A549 treated with CpdA at 1 μM for 4 hours (cell line): Measurements from ENCODE around the gene UNC45B. TPM values are rescaled to one million over a fixed set of nuclear protein-coding genes. Genes with fewer than 3 reads are reported as not detected.

ENCODE experiments used
- total RNA-seq: library from RNA; stranded (reverse); fragments of 200-300 nt; extraction: Qiagen RNA extraction; gene quantifications from 5 replicates; pipeline ENCODE4 v1.2.3, GENCODE V29; 2022; ENCODE audit warnings: low read depth

UNC45B gene
- not detected in 5 replicates for total RNA-seq

GRCh38 chr17:35147375-35147905 is at the start of gene UNC45B:
TSS of gene UNC45B (plus strand) at chr17:35147817. CDS start at chr17:35148264, 447 bp downstream.

GRCh38 chr17:35119370-35120165 is 28.0 kb upstream of the UNC45B start, which contains the start of gene RAD51D:
TSS of gene RAD51D (minus strand) at chr17:35119860. CDS start at chr17:35119613, 247 bp downstream.

GRCh38 chr17:35121315-35121714 is 26.3 kb upstream of the UNC45B start, which contains the start of gene FNDC8:
TSS of gene FNDC8 (plus strand) at chr17:35121615. CDS start at chr17:35121694, 79 bp downstream.

GRCh38 chr17:35141681-35142466 is 5.7 kb upstream of the UNC45B start, which contains the start of gene NLE1:
TSS of gene NLE1 (minus strand) at chr17:35142303. CDS start at chr17:35142275, 28 bp downstream.

GRCh38 chr17:35194001-35194400 is 46.4 kb downstream of the UNC45B start, which contains the start of gene SLC35G3:
TSS of gene SLC35G3 (minus strand) at chr17:35194393. CDS start at chr17:35194307, 86 bp downstream.

Other genes with a start within 250 kb of the UNC45B start
- 0.85 to 1.6 TPM (median 1.2 TPM) in 5 replicates for gene CCT6B, start 186.4 kb upstream of the UNC45B start, total RNA-seq
- 14.4 to 19.1 TPM (median 14.9 TPM) in 5 replicates for gene ZNF830, start 186.3 kb upstream of the UNC45B start, total RNA-seq
- gene LIG3, start 167.3 kb upstream of the UNC45B start, total RNA-seq: 16.2 to 22.3 TPM (median 22.1 TPM) in 5 replicates
- gene RFFL, start 84.1 kb upstream of the UNC45B start, total RNA-seq: 42.8 to 57.1 TPM (median 50.9 TPM) in 5 replicates
- 22.6 to 32.7 TPM (median 26.8 TPM) in 5 replicates for gene RAD51D, start 28.0 kb upstream of the UNC45B start, total RNA-seq
- not detected in 5 replicates for gene FNDC8, start 26.2 kb upstream of the UNC45B start, total RNA-seq
- 36.0 to 40.6 TPM (median 36.3 TPM) in 5 replicates for gene NLE1, start 5.5 kb upstream of the UNC45B start, total RNA-seq
- not detected in 5 replicates for gene SLC35G3, start 46.6 kb downstream of the UNC45B start, total RNA-seq
- 1.9 to 4.0 TPM (median 2.7 TPM) in 5 replicates for gene SLFN5, start 95.3 kb downstream of the UNC45B start, total RNA-seq
- 6.1 to 8.1 TPM (median 7.4 TPM) in 5 replicates for gene SLFN11, start 225.8 kb downstream of the UNC45B start, total RNA-seq